Activated CD4-positive, alpha-beta memory T cell treated with anti-CD3 and anti-CD28 coated beads for 36 hours (primary cell): ENCODE results near the gene VPS26C. TPM values are rescaled to one million over a fixed set of nuclear protein-coding genes. Genes with fewer than 3 reads are reported as not detected.

Source experiments
- CTCF ChIA-PET: fragments of 350-600 bp; sonication (Branson Sonifier 250); formaldehyde crosslinking; loops from one replicate; lab custom pipeline; 2021; ENCODE audit warnings: antibody characterized with exemption, inconsistent platforms; lab: Charles Lee
- POLR2A ChIA-PET: fragments of 350-600 bp; sonication (Branson Sonifier 250); formaldehyde crosslinking; loops from one replicate; lab custom pipeline; 2021; ENCODE audit warnings: antibody characterized with exemption; lab: Charles Lee
- DNase-seq: peaks from one replicate; pipeline ENCODE4 v3.0.0-alpha.2; 2020
- H3K27ac Mint-ChIP-seq: one replicate; pipeline ENCODE4 v1.8.0; 2021; ENCODE audit warnings: mixed read lengths
- H3K27me3 Mint-ChIP-seq: one replicate; pipeline ENCODE4 v1.8.0; 2021; ENCODE audit warnings: mixed read lengths
- H3K36me3 Mint-ChIP-seq: one replicate; pipeline ENCODE4 v1.8.0; 2021; ENCODE audit warnings: mixed read lengths
- H3K4me1 Mint-ChIP-seq: one replicate; pipeline ENCODE4 v1.8.0; 2021; ENCODE audit warnings: low read depth, mixed read lengths
- H3K4me3 Mint-ChIP-seq: one replicate; pipeline ENCODE4 v1.8.0; 2021; ENCODE audit warnings: mild to moderate bottlenecking, mixed read lengths
- H3K9me3 Mint-ChIP-seq: one replicate; pipeline ENCODE4 v1.8.0; 2021; ENCODE audit warnings: mixed read lengths
- intact Hi-C: fragments of 100-400 bp; cut with micrococcal nuclease; formaldehyde crosslinking; loops from one replicate; pipeline ENCODE4 v1.15.1; 2023
- total RNA-seq, 2 experiments: library from RNA; stranded (reverse); gene quantifications; one replicate each; pipeline ENCODE4 v1.2.3, GENCODE V29; 2021

Gene VPS26C
- total RNA-seq, 2 experiments from 2014 or later: 50.3 to 57.2 TPM

DNA sequence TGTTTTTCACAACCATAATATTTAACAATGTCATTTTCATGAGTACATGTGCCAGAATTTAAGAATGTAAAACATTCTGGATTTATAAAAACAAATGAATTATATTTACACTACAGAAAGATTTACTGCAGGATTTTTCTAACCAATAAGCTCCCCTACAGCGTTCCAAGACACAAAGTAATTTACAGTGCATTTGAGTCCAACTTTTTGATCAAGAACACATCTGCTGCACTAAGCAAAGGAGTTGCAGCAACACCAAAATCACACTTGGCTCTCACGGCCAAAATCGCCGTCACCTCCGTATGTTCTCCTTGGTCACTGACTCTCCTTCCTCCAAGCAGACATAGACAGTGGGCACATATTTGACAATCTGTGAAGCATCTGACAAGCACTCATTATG, 7.7 kb downstream of the VPS26C start:
- DNase-seq: no peak
- Mint-ChIP-seq H3K4me3 (no peak overlapping the region), H3K27ac (no peak overlapping the region), H3K36me3 (peaks cover 6% of the 10 kb centered on the region), H3K27me3 (no peaks in the 10 kb centered on the region), H3K4me1 (peaks cover 38% of the 10 kb centered on the region), H3K9me3 (no peaks in the 10 kb centered on the region)
- intact Hi-C loops: loop anchor here (2.0 kb wide), 1 partner anchor 39 kb away; no protein-coding TSS in a partner anchor
- POLR2A ChIA-PET: interaction anchor here (1.0 to 2.7 kb wide), 3 partner anchors 8 to 39 kb away, joined by 3 to 23 read pairs (median 4); partner anchors contain the start of gene VPS26C
- CTCF ChIA-PET: interaction anchor here (0.6 kb wide), 1 partner anchor 26 kb away, joined by 3 read pairs; no protein-coding TSS in a partner anchor

- peak; percentile 89 for DNase-seq
- Mint-ChIP-seq H3K27ac (peak overlapping the region; percentile 93), H3K27me3 (no peaks in the 10 kb centered on the region), H3K4me1 (peaks cover 31% of the 10 kb centered on the region), H3K4me3 (peak overlapping the region; percentile 86), H3K9me3 (no peaks in the 10 kb centered on the region), H3K36me3 (peaks cover 6% of the 10 kb centered on the region)
- ChIA-PET POLR2A (interaction anchor here (1.1 to 2.7 kb wide), 8 partner anchors 9 to 306 kb away, joined by 3 to 23 read pairs (median 4); partner anchors contain the start of gene VPS26C), CTCF (interaction anchor here (0.7 to 1.2 kb wide), 3 partner anchors 8 to 85 kb away, joined by 3 to 4 read pairs (median 3); partner anchors contain the start of gene VPS26C)
- intact Hi-C loops: loop anchor here (1.0 to 2.0 kb wide), 2 partner anchors 9 to 37 kb away; partner anchors contain the start of gene VPS26C
These were observed 8.9 kb downstream of the VPS26C start for GRCh38 chr21:37257967-37258877.

DNA sequence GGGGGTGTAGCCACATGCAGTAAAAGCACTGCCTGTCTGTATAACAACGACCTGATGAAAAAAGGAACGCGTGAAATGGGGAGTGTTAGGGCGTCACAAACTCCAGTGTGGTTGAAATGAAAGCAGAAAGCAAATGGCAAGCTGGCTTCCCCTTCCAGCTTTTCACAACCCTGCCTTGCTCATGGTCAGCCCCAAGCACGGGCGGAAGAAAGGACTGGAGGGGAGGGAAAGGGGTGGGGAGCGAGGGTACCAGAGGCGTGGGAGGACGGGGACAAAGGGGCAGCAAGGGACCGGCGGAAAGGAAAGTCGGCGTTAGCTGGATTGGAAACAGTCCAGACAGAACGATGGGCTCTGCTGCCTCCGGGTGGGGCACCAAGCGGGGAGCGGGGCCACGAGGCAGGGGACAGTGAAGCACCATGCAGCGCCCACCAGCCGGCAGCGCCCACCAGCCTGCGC, 9.6 kb downstream of the VPS26C start:
- Mint-ChIP-seq H3K27ac (peak overlapping the region; percentile 93), H3K9me3 (no peaks in the 10 kb centered on the region), H3K36me3 (peaks cover 6% of the 10 kb centered on the region), H3K27me3 (no peaks in the 10 kb centered on the region), H3K4me1 (peaks cover 34% of the 10 kb centered on the region), H3K4me3 (peak overlapping the region; percentile 86)
- ChIA-PET CTCF (interaction anchor here (1.0 to 1.2 kb wide), 2 partner anchors 9 to 84 kb away, joined by 3 to 4 read pairs; partner anchors contain the start of gene VPS26C), POLR2A (interaction anchor here (0.7 to 2.7 kb wide), 9 partner anchors 10 to 307 kb away, joined by 3 to 23 read pairs (median 4); partner anchors contain the start of gene VPS26C)
- DNase-seq: no peak
- intact Hi-C loops: no loop called here

DNA sequence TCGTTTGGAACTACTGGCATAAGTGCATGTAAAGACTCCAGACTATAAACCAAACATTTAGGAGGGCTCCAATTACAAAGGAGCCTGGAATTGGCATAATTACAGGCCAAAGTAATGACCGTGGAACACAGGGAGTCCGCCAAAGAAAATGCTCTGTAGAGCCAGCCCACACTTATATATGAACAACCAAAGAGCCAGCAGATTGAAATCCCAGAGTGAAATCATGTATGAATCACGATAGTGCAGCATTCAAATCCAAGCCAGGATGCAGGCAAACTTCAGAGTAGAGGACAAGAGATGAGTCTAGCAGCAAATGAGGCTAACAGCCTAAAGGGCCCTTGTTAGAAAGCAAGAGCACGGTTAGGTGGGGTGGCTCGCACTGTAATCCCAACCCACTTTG, 13.1 kb downstream of the VPS26C start:
- CTCF ChIA-PET: no interaction called here
- no peak overlapping the region for H3K27ac Mint-ChIP-seq
- H3K27me3 Mint-ChIP-seq: no peaks in the 10 kb centered on the region

GRCh38 chr21:37251294-37251634, 15.9 kb downstream of the VPS26C start:
- H3K27ac Mint-ChIP-seq: no peak overlapping the region
- ChIA-PET CTCF (no interaction called here), POLR2A (interaction anchor here (0.6 kb wide), 1 partner anchor 126 kb away, joined by 3 read pairs; no protein-coding TSS in a partner anchor)

More for the DNA sequence above, 13.1 kb downstream of the VPS26C start:
- POLR2A ChIA-PET: no interaction called here
- DNase-seq: no peak
- no peaks in the 10 kb centered on the region for H3K9me3 Mint-ChIP-seq
- peaks cover 6% of the 10 kb centered on the region for H3K36me3 Mint-ChIP-seq
- intact Hi-C loops: no loop called here
- no peak overlapping the region for H3K4me3 Mint-ChIP-seq
- H3K4me1 Mint-ChIP-seq: peaks cover 49% of the 10 kb centered on the region

GRCh38 chr21:37249112-37249904, 17.8 kb downstream of the VPS26C start:
- intact Hi-C loops: no loop called here
- CTCF ChIA-PET: no interaction called here
- Mint-ChIP-seq H3K27me3 (no peaks in the 10 kb centered on the region), H3K9me3 (no peaks in the 10 kb centered on the region), H3K27ac (no peak overlapping the region), H3K4me3 (no peak overlapping the region), H3K4me1 (peaks cover 63% of the 10 kb centered on the region), H3K36me3 (peaks cover 2% of the 10 kb centered on the region)
- DNase-seq: no peak
- POLR2A ChIA-PET: no interaction called here

More at GRCh38 chr21:37251294-37251634, 15.9 kb downstream of the VPS26C start:
- intact Hi-C loops: no loop called here
- Mint-ChIP-seq H3K27me3 (no peaks in the 10 kb centered on the region), H3K36me3 (no peaks in the 10 kb centered on the region), H3K4me1 (peaks cover 46% of the 10 kb centered on the region), H3K4me3 (no peak overlapping the region), H3K9me3 (no peaks in the 10 kb centered on the region)
- DNase-seq: no peak

GRCh38 chr21:37248298-37248697, 18.8 kb downstream of the VPS26C start:
- Mint-ChIP-seq H3K4me1 (peaks cover 68% of the 10 kb centered on the region), H3K4me3 (no peak overlapping the region), H3K9me3 (no peaks in the 10 kb centered on the region), H3K27me3 (no peaks in the 10 kb centered on the region), H3K27ac (no peak overlapping the region), H3K36me3 (peaks cover 2% of the 10 kb centered on the region)
- POLR2A ChIA-PET: no interaction called here
- CTCF ChIA-PET: no interaction called here
- intact Hi-C loops: no loop called here
- no peak for DNase-seq

- Mint-ChIP-seq H3K9me3 (no peaks in the 10 kb centered on the region), H3K4me3 (no peak overlapping the region), H3K36me3 (peaks cover 2% of the 10 kb centered on the region), H3K27ac (peak overlapping the region; percentile 19), H3K4me1 (peaks cover 64% of the 10 kb centered on the region), H3K27me3 (no peaks in the 10 kb centered on the region)
- CTCF ChIA-PET: interaction anchor here (1.0 kb wide), 1 partner anchor 24 kb away, joined by 5 read pairs; no protein-coding TSS in a partner anchor
- POLR2A ChIA-PET: no interaction called here
- intact Hi-C loops: no loop called here
- DNase-seq: no peak
These were observed 22.0 kb downstream of the VPS26C start for GRCh38 chr21:37245151-37245550.

DNA sequence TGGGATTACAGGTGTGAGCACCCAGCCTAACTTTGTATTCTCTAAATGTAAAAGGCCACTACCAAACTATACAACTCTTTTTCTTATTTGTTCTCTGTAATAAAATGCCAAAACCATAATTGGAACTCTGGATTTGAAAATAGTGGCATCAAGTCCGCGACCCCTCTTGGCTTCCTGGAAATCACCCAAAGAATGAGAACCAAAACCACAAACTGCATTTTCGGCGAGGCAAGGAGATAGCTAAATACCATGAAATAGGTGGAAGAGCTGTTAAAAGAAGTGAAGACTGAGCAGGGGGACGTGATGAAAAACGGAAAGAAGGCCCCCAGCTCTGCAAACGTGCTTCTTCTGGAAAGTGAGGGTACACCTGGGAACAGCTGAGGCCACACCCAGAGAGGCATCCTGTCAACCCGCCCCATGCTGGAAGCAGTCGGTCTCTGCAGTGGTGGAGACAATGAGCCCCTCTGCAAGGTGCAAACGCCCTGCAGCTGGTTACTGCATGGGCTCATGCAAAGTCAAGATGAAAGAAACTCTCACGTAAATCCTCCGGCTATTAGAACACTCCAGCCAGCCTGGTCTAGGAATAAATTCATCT, 22.5 kb downstream of the VPS26C start:
- Mint-ChIP-seq H3K27ac (peak overlapping the region; percentile 19), H3K36me3 (peaks cover 2% of the 10 kb centered on the region), H3K9me3 (no peaks in the 10 kb centered on the region), H3K27me3 (no peaks in the 10 kb centered on the region), H3K4me3 (no peak overlapping the region), H3K4me1 (peaks cover 60% of the 10 kb centered on the region)
- CTCF ChIA-PET: no interaction called here
- POLR2A ChIA-PET: interaction anchor here (0.7 kb wide), 1 partner anchor 14 kb away, joined by 3 read pairs; no protein-coding TSS in a partner anchor
- DNase-seq: no peak
- intact Hi-C loops: no loop called here

GRCh38 chr21:37243961-37244360, 23.2 kb downstream of the VPS26C start:
- ChIA-PET CTCF (no interaction called here), POLR2A (interaction anchor here (0.7 kb wide), 1 partner anchor 15 kb away, joined by 3 read pairs; no protein-coding TSS in a partner anchor)
- H3K9me3 Mint-ChIP-seq: no peaks in the 10 kb centered on the region
- H3K36me3 Mint-ChIP-seq: peaks cover 3% of the 10 kb centered on the region
- no peak overlapping the region for H3K27ac Mint-ChIP-seq
- no peak for DNase-seq
- H3K4me3 Mint-ChIP-seq: no peak overlapping the region
- intact Hi-C loops: no loop called here
- H3K27me3 Mint-ChIP-seq: no peaks in the 10 kb centered on the region
- H3K4me1 Mint-ChIP-seq: peaks cover 54% of the 10 kb centered on the region

DNA sequence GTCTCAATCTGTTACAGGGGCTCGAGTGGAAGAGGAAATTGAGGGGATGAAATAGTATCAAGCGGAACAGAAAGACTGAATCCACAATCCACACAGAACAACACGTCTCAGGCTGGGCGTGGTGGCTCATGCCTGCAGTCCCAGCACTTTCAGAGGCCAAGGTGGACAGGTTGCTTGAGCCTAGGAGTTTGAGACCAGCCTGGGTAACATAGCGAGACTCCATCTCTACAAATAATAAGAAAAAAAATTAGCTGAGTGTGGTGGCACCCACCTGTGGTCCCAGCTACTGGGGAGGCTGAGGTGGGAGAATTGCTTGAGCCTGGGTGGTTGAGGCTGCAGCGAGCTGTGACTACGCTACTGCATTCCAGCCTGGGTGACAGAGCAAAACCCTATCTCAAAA, 25.7 kb downstream of the VPS26C start:
- no peak for DNase-seq
- H3K9me3 Mint-ChIP-seq: no peaks in the 10 kb centered on the region
- ChIA-PET POLR2A (no interaction called here), CTCF (no interaction called here)
- no peak overlapping the region for H3K4me3 Mint-ChIP-seq
- no peak overlapping the region for H3K27ac Mint-ChIP-seq
- H3K4me1 Mint-ChIP-seq: peaks cover 51% of the 10 kb centered on the region
- intact Hi-C loops: no loop called here
- peaks cover 15% of the 10 kb centered on the region for H3K36me3 Mint-ChIP-seq
- no peaks in the 10 kb centered on the region for H3K27me3 Mint-ChIP-seq
